D721Med (cell line): ENCODE results near the gene LHFPL6.

Experiments used
- DNase-seq: peaks from one replicate; pipeline ENCODE4 v3.0.0; 2011; ENCODE audit warnings: low spot score; ENCODE audit not compliant: insufficient read length
- FAIRE-seq: peaks from 2 replicates; lab custom pipeline; 2011; peaks lifted over from hg19 to GRCh38; lab: Jason Lieb, UNC
- TF ChIP-seq, protein P1 (sequence below): IDR thresholded peaks from 2 replicates; pipeline ENCODE4 v1.5.1; 2012; ENCODE audit warnings: mild to moderate bottlenecking, control low read depth; ENCODE audit not compliant: insufficient read depth; ENCODE audit errors: missing control alignments

Gene LHFPL6

DNA sequence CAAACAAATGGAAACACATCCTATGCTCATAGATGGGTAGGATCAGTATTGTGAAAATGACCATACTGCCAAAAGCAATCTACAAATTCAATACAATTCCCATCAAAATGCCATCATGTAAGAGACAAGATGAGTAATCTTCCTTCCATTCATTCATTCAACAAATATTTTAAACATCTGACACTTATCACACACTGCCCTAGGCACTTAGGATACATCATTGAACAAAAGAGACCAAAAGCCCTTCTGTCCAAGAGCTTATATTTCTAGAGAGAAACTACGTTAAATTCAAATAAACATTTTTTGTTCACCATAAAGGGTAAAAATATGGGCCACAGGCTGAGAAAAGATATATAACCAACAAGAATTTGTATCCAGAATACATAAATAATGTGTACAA is 20.5 kb upstream of the LHFPL6 start:
- FAIRE-seq (no peak), DNase-seq (no peak)
- TF ChIP-seq, protein P1, sequence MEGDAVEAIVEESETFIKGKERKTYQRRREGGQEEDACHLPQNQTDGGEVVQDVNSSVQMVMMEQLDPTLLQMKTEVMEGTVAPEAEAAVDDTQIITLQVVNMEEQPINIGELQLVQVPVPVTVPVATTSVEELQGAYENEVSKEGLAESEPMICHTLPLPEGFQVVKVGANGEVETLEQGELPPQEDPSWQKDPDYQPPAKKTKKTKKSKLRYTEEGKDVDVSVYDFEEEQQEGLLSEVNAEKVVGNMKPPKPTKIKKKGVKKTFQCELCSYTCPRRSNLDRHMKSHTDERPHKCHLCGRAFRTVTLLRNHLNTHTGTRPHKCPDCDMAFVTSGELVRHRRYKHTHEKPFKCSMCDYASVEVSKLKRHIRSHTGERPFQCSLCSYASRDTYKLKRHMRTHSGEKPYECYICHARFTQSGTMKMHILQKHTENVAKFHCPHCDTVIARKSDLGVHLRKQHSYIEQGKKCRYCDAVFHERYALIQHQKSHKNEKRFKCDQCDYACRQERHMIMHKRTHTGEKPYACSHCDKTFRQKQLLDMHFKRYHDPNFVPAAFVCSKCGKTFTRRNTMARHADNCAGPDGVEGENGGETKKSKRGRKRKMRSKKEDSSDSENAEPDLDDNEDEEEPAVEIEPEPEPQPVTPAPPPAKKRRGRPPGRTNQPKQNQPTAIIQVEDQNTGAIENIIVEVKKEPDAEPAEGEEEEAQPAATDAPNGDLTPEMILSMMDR, result no peak

DNA sequence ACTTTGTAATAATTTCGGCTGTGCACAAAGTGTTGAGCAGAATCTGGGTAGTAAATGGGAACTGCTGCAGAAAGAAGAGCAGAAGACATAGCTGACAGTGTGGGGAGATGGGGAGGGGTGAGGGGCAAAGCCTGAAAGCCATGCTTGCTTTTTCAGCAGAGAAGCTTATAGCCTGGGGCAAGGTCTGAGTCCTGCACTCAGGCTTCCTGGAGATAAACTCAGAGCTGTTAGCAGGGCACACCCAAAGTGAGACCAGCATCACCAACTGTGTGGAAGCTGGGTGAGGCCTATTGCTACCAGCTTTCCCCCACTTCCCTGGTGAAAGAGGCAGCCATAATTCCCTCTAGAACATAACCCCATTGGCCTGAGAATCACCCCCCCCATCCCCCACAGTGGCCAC is 15.6 kb upstream of the LHFPL6 start:
- FAIRE-seq (no peak), DNase-seq (no peak)
- TF ChIP-seq, protein P1, result no peak

DNA sequence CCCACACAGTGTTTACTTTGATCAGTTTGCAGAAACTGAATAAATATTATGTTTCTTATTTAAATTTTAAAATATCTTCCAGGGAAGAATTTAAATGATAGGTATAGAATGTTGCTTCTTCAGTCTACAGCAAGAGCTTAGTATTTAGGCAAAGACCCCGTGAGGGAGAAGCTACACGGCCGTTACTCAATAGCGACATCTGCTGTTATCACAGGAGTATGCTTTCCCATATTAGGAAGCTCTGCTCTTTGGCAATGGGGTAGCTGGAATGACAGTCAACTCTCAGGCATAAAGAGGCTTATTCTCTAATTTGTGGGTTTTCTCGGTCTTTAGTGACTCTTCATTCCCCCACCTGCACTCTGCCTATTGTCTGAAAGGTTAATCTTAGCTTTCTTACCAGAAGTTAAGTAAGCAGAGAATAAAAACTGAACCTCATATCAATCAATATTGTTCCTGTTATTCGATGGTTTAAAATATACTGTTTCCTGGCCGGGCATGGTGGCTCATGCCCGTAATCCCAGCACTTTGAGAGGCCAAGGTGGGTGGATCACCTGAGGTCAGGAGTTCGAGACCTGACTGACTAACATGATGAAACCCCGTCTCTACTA is 13.2 kb upstream of the LHFPL6 start:
- peak; percentile 28 for DNase-seq

DNA sequence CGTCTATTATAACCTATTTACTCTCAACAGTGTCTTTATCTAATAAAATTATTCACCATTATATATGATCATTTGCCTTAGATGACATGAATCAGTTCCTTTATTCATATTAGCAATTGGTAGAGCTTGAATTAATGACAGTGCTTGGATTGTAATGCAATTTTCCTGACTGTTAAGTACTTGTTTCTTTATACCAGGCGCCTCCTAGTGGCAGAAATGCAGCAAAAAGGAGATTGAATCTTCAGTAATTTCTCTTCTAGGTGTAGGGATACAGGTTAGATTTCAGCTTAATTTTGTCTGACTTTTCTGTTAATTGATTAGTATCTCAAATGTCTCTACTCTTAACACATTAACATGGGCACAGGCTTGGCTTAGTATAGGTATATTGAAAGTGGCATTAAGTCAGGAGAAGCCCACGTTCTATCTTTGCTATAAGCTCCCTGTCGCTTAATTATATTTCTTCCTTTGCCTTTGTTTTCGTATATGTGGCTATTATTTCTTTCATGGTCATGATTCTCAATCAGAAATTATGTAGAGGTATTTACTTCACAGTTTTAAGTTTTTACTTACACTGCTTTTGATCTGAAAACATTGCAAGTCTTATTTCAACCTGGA is 9.1 kb upstream of the LHFPL6 start:
- peak; percentile 63 for FAIRE-seq

More for the DNA sequence above, 13.2 kb upstream of the LHFPL6 start:
- TF ChIP-seq, protein P1, result peak; percentile 93
- peak; percentile 83 for FAIRE-seq

DNA sequence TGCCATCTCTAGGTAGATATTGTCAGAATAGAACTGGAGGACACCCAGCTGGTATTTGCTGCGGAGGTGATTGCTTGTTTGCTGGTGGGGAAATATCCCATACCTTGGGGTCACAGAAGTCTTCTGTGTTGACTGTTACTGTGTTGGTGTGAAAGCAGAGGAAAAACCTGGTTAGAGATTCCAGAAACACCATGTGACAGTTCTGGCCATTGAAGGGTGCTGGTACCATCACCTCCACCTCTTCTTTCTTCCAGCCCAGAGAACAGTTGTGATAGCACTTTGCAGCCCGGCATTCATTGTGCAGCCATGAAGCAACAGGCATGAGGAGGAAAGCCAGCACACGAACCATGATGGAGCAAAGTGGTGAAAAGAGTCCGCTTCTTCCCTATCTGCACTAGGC is 4.9 kb upstream of the LHFPL6 start:
- DNase-seq (no peak), FAIRE-seq (no peak)
- TF ChIP-seq, protein P1, result no peak

More for the DNA sequence above, 9.1 kb upstream of the LHFPL6 start:
- TF ChIP-seq, protein P1, result peak; percentile 87
- DNase-seq, result peak; percentile 24

DNA sequence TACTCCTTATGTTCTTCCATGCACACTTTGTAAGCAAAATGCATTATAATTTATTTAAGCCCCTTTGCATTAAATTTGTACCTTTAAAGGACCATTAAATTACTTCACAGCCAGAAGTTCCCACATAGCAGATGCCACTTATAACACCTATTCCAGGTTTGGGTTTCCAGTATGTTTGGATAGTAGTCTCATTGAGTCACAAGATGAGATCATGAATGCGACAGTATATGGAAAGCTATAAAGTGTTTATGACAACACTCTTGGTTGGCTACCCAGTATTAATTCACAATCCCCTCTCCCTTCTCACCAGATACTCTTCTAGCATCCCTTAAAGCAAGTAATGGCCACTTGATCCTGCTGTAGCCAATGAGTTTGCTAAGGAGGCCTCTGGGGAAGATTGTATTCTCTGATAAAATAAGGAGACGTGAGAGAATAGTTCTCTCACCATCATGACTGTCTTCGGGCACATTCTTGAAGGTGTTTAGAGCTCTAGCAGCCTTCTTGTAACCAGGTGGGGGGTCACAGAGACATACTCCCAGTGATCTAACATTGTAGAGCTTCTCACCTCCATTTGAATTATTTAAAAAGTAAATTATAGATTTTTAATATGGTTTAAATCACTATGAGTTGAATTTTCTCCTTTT is 2.8 kb upstream of the LHFPL6 start:
- TF ChIP-seq, protein P1, result no peak
- FAIRE-seq (no peak), DNase-seq (no peak)

DNA sequence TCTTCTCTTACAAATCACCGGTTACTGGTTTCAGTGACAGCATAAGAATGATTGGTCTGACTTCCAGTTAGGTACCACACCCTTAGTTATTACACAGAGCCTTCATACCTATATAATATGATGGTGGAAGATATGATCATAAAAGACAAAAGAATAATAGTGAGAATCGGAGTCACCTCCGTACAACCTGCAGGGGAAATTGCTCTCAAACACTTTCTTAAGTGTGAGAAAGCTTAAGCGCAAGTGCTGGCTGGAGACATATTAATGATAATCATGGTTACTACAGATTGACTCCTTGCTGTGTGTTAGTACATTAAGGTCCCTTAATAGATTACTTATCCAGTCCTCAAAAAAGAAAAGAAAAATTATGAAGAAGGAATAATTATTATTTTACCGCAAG is 1.8 kb upstream of the LHFPL6 start:
- DNase-seq (no peak), FAIRE-seq (no peak)
- TF ChIP-seq, protein P1, result no peak
